SK-N-SH (cell line): ENCODE data around the gene ZNF496. TPM values are rescaled to one million over a fixed set of nuclear protein-coding genes. Genes with fewer than 3 reads are reported as not detected.

Experiments used
- CTCF ChIA-PET: fragments of 300-600, 350-600 bp; formaldehyde crosslinking; extraction: SDS; loops from one replicate; lab custom pipeline; 2021; lab: Yijun Ruan, JAX
- POLR2A ChIA-PET: fragments of 350-600 bp; sonication (Branson Sonifier 250); formaldehyde crosslinking; extraction: SDS; loops from one replicate; lab custom pipeline; 2020; ENCODE audit warnings: antibody characterized with exemption, inconsistent platforms; lab: Yijun Ruan, JAX
- DNase-seq: peaks from one replicate; pipeline ENCODE4 v3.0.0; 2012
- H2AFZ ChIP-seq: fragments of 200-600 bp; sonication (generic); 2 replicates; pipeline ENCODE4 v1.8.1; 2016; ENCODE audit warnings: antibody characterized with exemption, mild to moderate bottlenecking, low read depth
- H3F3A ChIP-seq: fragments of 200-600 bp; sonication (generic); replicated peaks from 2 replicates; pipeline ENCODE3; 2016; ENCODE audit warnings: antibody characterized with exemption, mild to moderate bottlenecking; ENCODE audit not compliant: insufficient read depth
- H3K27ac ChIP-seq, 2 experiments: fragments of 200-500 bp in 1 of 2; fragments of 200-600 bp in 1 of 2; sonication (Bioruptor generic) in 1 of 2; sonication (generic), shearing (Covaris generic) in 1 of 2; 2 replicates each; pipeline versions ENCODE4 v1.5.1 to v1.6.1; 2014 to 2016; ENCODE audit warnings: low read depth in 2 of 2, inconsistent platforms in 1 of 2, low read length in 1 of 2, mild to moderate bottlenecking in 1 of 2, mixed read lengths in 1 of 2
- H3K27me3 ChIP-seq: fragments of 200-600 bp; sonication (generic), shearing (Covaris generic); 2 replicates; pipeline ENCODE4 v1.6.1; 2016; ENCODE audit warnings: mixed run types; ENCODE audit not compliant: insufficient read depth
- H3K36me3 ChIP-seq, 2 experiments: fragments of 200-500 bp in 1 of 2; fragments of 200-600 bp in 1 of 2; sonication (Bioruptor generic) in 1 of 2; sonication (generic) in 1 of 2; replicated peaks in 1 of 2; 2 replicates each; pipeline versions ENCODE3 to v1.5.1; 2014 to 2016; ENCODE audit warnings: low read length in 1 of 2, mild to moderate bottlenecking in 1 of 2; ENCODE audit not compliant: insufficient read depth in 2 of 2, control insufficient read depth in 1 of 2
- H3K4me1 ChIP-seq, 2 experiments: fragments of 200-500 bp in 1 of 2; fragments of 200-600 bp in 1 of 2; sonication (Bioruptor generic) in 1 of 2; sonication (generic), shearing (Covaris generic) in 1 of 2; 2 replicates each; pipeline versions ENCODE4 v1.5.1 to v1.6.1; 2014 to 2016; ENCODE audit warnings: low read depth in 1 of 2, low read length in 1 of 2, mixed run types in 1 of 2; ENCODE audit not compliant: insufficient read depth in 2 of 2, control insufficient read depth in 1 of 2
- H3K4me2 ChIP-seq: fragments of 200-600 bp; sonication (generic), shearing (Covaris generic); 2 replicates; pipeline ENCODE4 v1.6.1; 2017; ENCODE audit warnings: mixed run types
- H3K4me3 ChIP-seq, 2 experiments: fragments of 200-500 bp in 1 of 2; fragments of 200-600 bp in 1 of 2; sonication (Bioruptor generic) in 1 of 2; sonication (generic), shearing (Covaris generic) in 1 of 2; 2 replicates each; pipeline versions ENCODE4 v1.5.1 to v1.8.1; 2014 to 2016; ENCODE audit warnings: low read depth in 2 of 2, inconsistent platforms in 1 of 2, low read length in 1 of 2, mild to moderate bottlenecking in 1 of 2, mixed read lengths in 1 of 2, moderate library complexity in 1 of 2
- H3K79me2 ChIP-seq: fragments of 200-600 bp; sonication (generic); 2 replicates; pipeline ENCODE4 v1.8.1; 2017; ENCODE audit warnings: mild to moderate bottlenecking; ENCODE audit not compliant: insufficient read depth
- H3K9ac ChIP-seq: fragments of 200-600 bp; sonication (generic); 2 replicates; pipeline ENCODE4 v1.6.1; 2017; ENCODE audit warnings: mixed run types
- H3K9me2 ChIP-seq: fragments of 200-600 bp; sonication (generic); 2 replicates; pipeline ENCODE4 v1.6.1; 2017; ENCODE audit warnings: mixed run types
- H3K9me3 ChIP-seq: fragments of 200-600 bp; sonication (generic); 2 replicates; pipeline ENCODE4 v1.6.1; 2017; ENCODE audit warnings: mixed run types, mild to moderate bottlenecking, moderate library complexity
- H4K20me1 ChIP-seq: fragments of 200-600 bp; sonication (generic); 2 replicates; pipeline ENCODE4 v1.6.1; 2017; ENCODE audit warnings: mild to moderate bottlenecking, mixed run types; ENCODE audit not compliant: insufficient read depth
- EP300 ChIP-seq, 2 experiments: IDR thresholded peaks; 2 replicates each; pipeline versions ENCODE4 v1.4.0 to v1.6.1; 2012; ENCODE audit warnings: borderline replicate concordance in 1 of 2, low read depth in 1 of 2, low read length in 1 of 2
- FOSL2 ChIP-seq: IDR thresholded peaks from 2 replicates; pipeline ENCODE4 v1.4.0; 2012; ENCODE audit warnings: low read depth, mild to moderate bottlenecking, moderate library complexity, borderline replicate concordance
- GATA2 ChIP-seq: sonication (generic); formaldehyde crosslinking; IDR thresholded peaks from 2 replicates; pipeline ENCODE4 v1.5.0; 2020; ENCODE audit warnings: mild to moderate bottlenecking, missing genetic modification reagents
- MAX ChIP-seq: IDR thresholded peaks from 2 replicates; pipeline ENCODE4 v1.4.0; 2012; ENCODE audit warnings: low read depth
- MXI1 ChIP-seq: IDR thresholded peaks from 2 replicates; pipeline ENCODE4 v1.6.1; 2012; ENCODE audit warnings: mild to moderate bottlenecking, low read depth, low read length, improper control_type of control experiment
- NFIC ChIP-seq: IDR thresholded peaks from 2 replicates; pipeline ENCODE4 v1.4.0; 2012; ENCODE audit warnings: borderline replicate concordance
- RAD21 ChIP-seq: IDR thresholded peaks from 2 replicates; pipeline ENCODE4 v1.6.1; 2012; ENCODE audit warnings: mild to moderate bottlenecking, low read length
- RCOR1 ChIP-seq: fragments of 150-350 bp; IDR thresholded peaks from 2 replicates; pipeline ENCODE4 v1.6.1; 2017; ENCODE audit warnings: antibody characterized with exemption, low read length
- REST ChIP-seq: IDR thresholded peaks from 2 replicates; pipeline ENCODE4 v1.6.1; 2012; ENCODE audit warnings: mild to moderate bottlenecking, low read depth, low read length, moderate library complexity
- SIN3A ChIP-seq: IDR thresholded peaks from 2 replicates; pipeline ENCODE4 v1.6.1; 2012; ENCODE audit warnings: low read depth, mild to moderate bottlenecking, low read length, moderate library complexity, borderline replicate concordance
- TEAD4 ChIP-seq: IDR thresholded peaks from 2 replicates; pipeline ENCODE4 v1.4.0; 2012; ENCODE audit warnings: mild to moderate bottlenecking, borderline replicate concordance; ENCODE audit not compliant: insufficient read depth
- WGBS: methylation state at CpG from one replicate; pipeline ENCODE4 v1.1.6; 2017; ENCODE audit warnings: low lambda C conversion rate; 5-methylcytosine and 5-hydroxymethylcytosine counted together
- polyA plus RNA-seq, 3 experiments: library from polyadenylated mRNA; depleted of rRNA; stranded (reverse); fragments of >200 nt; gene quantifications; 2 replicates each; pipeline ENCODE4 v1.2.3, GENCODE V29; 2012
- TF ChIP-seq, protein P1 (sequence below): IDR thresholded peaks from 2 replicates; pipeline ENCODE4 v1.4.0; 2012; ENCODE audit warnings: low read depth, borderline replicate concordance

Gene ZNF496
- polyA plus RNA-seq, 1 of the 3 experiments (the other 2 are of a cell fraction) = 23.2 TPM

DNA sequence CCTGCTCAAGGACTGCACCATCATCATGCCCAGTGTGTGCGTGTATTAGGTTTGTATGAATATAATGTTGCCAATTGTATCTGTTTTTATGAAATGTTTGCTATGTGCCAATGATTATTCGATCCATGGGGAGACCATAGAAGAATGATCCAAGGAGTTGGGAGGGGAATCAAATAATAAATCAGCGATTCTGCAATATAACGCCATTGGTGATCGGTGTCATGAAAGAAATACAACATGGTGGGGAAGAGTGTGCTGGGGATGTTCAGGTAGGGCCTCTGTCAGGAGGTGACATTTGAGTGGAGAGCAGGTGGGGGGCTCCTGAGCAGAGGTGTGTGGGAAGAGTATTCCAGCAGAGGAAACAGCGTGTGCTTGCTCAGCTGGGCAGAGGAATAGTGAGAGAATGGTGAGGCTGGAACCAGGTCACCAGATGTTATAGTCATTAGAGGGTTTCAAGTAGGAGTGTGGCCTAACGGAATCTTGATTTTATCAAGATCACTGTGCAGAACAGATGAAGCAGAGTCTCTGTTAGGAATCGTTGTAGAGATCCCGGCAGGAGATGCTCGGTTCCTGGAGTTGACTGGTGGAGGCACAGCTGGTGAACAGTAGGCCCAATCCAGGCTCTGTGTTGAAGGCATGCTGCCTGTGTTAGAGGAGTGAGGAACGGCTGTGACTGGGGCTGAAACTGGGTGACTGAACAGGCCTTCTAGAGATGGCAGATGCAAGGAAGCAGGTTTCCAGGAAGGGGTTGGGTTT lies 2.9 kb upstream of the ZNF496 start:
- TF ChIP-seq REST (no peak), EP300 (IDR thresholded peaks at IDR 0.05; ENCODE audit: borderline replicate concordance in 1 of 2, low read depth in 1 of 2, low read length in 1 of 2) (peak in 1 of 2 experiments; percentile 66; a peak in 1 of 4 replicates), FOSL2 (no peak), GATA2 (CRISPR knock-in tag) (peak; percentile 64; the same call in 1 of the 2 replicates), MXI1 (0 out of 2 replicates have a peak, but pooled peaks have one; percentile 51), RCOR1 (peak; percentile 94), RAD21 (no peak), MAX (no peak), SIN3A (no peak), TEAD4 (no peak), NFIC (no peak)
- TF ChIP-seq, protein P1, sequence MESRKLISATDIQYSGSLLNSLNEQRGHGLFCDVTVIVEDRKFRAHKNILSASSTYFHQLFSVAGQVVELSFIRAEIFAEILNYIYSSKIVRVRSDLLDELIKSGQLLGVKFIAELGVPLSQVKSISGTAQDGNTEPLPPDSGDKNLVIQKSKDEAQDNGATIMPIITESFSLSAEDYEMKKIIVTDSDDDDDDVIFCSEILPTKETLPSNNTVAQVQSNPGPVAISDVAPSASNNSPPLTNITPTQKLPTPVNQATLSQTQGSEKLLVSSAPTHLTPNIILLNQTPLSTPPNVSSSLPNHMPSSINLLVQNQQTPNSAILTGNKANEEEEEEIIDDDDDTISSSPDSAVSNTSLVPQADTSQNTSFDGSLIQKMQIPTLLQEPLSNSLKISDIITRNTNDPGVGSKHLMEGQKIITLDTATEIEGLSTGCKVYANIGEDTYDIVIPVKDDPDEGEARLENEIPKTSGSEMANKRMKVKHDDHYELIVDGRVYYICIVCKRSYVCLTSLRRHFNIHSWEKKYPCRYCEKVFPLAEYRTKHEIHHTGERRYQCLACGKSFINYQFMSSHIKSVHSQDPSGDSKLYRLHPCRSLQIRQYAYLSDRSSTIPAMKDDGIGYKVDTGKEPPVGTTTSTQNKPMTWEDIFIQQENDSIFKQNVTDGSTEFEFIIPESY = no peak
- Histone ChIP-seq H3K27ac (peak overlapping the region in 1 of 2 experiments; percentile 32; a peak in 1 of 4 replicates), H3K4me3 (no peak overlapping the region), H3F3A (no peaks in the 10 kb centered on the region), H2AFZ (no peak overlapping the region), H3K4me2 (no peak overlapping the region), H3K36me3 (peaks cover 4 to 29% of the 10 kb centered on the region in 2 experiments), H3K9me2 (no peaks in the 10 kb centered on the region), H3K27me3 (no peaks in the 10 kb centered on the region), H3K79me2 (peaks cover 87% of the 10 kb centered on the region), H3K9ac (no peak overlapping the region), H3K4me1 (peaks cover 8 to 51% of the 10 kb centered on the region in 2 experiments; a peak in 3 of 4 replicates), H3K9me3 (no peaks in the 10 kb centered on the region), H4K20me1 (peaks cover 12% of the 10 kb centered on the region)
- DNase-seq = peak; percentile 71
- CTCF ChIA-PET = interaction anchor here (1.2 to 2.0 kb wide), 2 partner anchors 38 to 55 kb away, joined by 3 to 9 read pairs; no protein-coding TSS in a partner anchor
- POLR2A ChIA-PET = no interaction called here
- WGBS = 75% methylated on average over 11 of the region's 11 CpGs
